Stimulated activated CD4-positive, alpha-beta T cell treated with anti-CD3 and anti-CD28 coated beads, Interleukin-12 subunit alpha, Interleukin-12 subunit beta, amount 100 ng/mL, for 24 hours (primary cell): ENCODE data around the gene ERC2.

Source experiments
- DNase-seq, 2 experiments: peaks; one replicate each; pipeline ENCODE4 v3.0.0-alpha.2; 2020; ENCODE audit warnings: low read depth in 2 of 2

Gene ERC2

DNA sequence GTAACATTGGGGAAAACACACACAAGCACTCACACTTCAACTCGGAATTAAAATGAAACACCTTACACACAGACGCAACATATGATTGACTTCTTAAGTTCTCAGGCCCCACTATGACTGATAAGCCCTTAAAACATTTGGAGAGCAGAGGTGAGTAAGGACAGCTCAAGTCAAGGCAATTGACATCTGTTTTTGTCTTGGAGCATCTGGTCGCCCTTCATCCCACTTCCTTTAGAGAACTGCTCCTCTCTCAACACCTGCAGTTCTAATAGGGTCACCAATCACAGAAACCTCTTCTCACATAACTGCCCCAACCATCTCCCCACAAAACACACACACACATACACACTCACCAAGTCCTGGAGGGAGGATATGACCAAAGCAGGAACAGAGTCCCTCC lies 43.4 kb downstream of the ERC2 start:
- DNase-seq: no peak

DNA sequence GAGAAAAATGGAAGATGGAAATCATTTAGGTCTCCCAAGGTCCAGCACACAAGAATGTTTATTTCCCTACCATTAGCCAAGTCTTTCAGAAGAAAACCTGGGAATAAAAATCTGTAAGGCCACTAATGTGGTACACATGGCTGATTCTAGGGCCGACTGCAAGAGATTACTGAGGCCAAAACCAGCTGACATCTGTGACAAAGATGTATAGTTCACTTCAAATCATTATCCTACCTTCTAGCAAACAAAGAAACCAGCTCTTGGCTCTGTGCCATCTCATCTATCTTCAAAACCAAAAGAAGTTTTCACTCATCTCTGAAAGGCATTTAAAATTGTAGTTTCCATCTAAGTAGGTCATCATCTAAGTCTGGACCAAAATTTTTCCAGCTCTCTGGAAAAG lies 43.9 kb downstream of the ERC2 start:
- no peak for DNase-seq

DNA sequence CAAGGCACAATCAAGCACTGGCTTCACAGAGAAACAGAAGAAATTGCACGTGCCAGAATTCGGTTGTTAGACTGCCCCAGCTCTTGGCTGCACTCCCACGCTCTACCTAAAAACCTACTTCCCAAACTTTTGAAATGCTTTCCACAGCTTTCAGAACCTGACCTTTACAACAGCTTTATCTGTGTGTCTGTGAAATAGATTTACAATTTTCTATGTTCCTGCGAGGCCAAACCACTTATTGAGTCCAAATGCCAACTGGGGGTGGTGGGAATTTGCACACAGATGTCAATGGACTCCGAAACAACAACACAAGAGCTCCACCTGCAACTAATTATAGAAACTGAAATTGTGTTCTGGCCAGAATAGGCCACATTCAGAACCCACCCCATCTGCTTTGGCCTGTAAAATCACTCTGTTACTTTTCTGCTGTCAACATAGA lies 44.6 kb downstream of the ERC2 start:
- no peak for DNase-seq

DNA sequence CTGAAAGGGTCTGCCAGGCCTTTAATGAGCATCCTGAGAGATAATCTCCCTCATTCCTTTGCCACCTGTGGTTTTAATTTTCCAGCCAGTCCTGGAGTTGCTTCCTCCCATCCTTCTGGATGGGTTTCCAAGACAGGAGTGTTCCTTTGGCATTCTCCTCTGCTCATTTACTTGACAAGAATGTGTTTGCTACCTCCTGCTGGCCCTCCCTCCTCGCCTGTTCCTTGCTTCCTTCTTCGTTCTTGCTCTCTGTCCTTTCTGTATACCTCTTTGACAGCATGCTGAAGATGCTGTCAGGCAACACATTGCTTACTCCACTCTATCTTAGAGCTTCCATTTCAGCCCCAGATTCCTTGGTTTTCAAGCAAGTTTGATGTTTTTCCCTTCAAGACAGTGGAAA lies 46.0 kb downstream of the ERC2 start:
- DNase-seq: no peak

DNA sequence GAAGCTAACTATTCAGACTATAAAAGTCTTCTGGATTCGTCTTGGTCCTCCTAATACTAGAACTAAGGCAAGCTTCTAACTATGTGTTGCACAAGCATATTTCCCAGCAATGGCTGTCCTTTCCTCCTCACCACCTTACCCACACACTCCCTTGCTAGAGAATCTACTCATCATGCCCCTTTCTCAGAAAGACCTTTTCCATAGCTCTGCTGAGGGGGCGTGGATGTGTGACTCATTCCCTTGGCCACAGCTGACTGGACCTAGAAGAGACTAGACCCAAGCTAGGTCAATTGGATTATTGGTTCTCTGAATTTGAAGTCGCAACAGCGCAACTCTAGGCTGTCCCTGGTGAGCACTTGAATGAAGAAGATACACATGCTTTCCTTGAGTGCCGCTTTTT lies 47.1 kb downstream of the ERC2 start:
- DNase-seq: peak in 1 of 2 experiments; percentile 1

DNA sequence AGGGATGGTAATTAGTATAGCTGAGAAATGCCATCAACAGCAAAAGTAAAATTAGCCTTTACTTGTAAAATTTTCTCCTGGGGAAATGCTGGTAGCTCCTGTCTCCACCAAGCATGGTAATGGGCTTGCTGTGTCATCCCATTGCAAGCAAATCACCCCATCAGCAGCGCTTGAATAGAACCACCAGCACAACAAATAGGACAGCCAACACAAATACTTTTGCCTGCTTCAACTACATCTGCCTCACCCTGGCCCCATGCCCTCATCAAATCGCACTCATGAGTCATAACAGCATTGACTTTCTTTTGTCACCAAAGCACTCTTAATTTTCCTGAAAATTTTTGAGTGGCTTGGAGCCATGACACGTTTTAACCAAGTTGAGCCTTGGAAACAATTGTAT lies 52.6 kb downstream of the ERC2 start:
- no peak for DNase-seq

DNA sequence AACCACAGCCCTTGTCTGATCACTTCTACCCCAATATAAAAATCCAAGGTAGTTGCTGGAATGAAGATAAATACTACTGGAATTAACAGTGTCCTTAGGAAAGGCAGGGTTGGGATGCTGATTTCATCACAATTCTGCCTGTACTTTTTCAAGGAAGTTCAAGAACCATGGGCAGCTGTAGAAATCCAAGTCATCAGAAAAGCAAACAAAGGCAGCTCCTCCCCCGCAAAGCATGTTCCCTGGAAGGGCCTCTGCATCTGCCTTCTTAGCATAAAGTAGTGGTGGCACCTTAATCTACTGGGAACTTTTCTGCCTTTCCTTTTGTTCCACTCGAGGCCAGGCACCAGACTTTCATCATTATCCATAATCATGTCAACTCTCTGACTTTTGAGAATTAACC lies 54.4 kb downstream of the ERC2 start:
- no peak for DNase-seq

DNA sequence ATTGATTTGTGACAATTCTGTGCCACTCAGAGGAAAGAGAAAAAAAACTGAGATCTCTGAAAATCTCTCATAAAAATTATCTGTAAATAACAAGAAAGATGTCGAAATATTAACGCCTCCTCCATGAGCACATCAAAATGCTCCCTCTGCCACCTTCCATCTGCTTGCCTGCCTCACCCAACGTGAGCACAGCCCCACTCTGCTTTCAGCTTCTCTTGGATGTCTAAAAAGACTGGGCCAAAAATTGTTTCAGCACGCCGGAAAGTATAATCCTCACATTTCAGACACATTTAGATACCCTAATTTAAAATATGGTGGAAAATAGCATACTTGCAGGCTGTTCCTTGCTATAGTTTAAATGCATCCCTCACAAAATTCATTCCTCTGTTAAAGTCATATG lies 57.1 kb downstream of the ERC2 start:
- no peak for DNase-seq

DNA sequence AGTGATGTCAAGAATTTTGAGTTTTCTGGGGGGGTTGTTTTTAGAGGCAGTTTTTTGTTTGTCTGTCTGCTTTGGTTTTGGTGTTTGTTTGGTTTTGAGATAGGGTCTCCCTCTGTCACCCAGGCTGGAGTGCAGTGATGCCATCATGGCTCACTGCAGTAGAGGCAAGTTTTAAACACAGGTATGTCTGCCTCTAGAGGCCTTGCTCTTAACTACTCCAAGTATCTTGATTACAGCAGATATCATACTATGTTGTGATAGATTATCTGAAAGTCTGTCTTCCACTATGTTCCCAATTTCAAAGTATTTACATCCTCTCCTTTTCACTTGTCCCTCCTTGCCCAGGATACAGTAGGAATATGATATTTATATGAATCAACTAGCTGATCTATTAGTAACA lies 57.7 kb downstream of the ERC2 start:
- no peak for DNase-seq

DNA sequence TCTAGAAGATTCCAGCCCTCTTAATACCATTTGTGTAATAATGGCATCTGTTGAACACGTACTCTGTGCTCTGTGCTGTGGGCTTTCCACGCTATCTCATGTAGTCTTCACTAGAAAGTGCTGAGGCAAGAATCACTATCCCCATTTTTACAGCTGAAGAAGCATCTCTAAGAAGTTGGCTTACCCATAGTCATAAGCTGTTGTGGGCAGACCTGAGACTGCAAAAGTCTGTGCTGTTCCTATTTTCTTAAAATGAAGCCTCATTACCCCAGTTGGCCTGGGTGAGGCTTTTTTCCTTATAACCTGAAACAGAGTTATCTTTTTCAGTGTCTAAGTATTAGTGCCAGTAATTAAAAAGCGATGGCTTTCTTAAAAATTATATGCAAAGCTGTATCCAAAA lies 58.5 kb downstream of the ERC2 start:
- DNase-seq: no peak

DNA sequence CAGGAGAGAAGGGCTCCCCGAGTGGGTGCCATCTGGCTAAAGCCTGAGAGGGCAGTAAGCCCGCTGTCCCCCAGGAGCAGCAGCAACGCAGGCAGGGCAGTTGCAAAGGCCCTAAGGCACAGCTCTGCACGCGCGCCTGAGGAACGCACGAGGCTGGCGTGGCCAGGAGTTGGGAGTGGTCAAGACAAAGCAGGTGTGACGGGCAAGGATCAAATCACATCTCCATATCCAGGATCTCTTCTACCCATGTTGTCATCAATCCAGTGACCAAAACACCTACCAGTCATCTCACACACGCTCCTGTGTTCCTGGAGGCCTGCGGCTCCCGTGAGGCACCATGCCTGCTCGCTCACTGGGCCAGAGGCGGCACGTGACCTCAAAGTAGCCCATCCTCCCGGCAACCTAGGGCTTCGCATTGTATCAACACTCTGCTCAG lies 59.5 kb downstream of the ERC2 start:
- DNase-seq: no peak

DNA sequence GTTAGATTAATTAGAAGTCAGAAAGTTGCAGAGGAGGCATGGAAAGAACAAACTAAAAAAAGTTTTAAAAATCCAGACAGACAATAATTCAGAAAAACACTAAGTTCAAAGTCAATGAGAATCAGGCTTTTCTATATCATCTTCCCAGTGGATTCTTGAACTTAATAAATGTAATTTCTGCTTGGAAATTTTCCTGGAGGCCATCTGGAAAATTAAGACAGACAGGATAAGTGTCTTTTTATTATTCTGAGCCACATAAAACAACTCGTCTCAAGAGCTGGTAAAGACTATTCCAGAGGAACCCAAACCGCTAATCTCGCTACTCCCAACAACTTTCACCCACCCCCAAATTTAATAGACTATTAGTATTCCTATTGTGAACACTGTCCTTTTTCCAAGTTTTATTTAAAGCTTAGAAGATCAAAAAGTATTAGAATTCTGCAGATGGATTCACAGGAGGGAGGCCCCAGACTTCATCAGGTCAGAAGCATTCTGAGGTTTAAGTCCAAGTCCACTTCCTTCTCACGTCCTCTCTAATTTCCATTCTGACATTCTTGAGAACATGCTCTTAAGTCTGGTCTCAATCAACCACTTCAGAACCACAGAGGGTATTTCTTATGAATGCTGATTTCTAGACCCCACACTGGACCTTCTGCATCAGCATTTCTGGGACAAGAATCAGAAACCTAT lies 61.3 kb downstream of the ERC2 start:
- no peak for DNase-seq

DNA sequence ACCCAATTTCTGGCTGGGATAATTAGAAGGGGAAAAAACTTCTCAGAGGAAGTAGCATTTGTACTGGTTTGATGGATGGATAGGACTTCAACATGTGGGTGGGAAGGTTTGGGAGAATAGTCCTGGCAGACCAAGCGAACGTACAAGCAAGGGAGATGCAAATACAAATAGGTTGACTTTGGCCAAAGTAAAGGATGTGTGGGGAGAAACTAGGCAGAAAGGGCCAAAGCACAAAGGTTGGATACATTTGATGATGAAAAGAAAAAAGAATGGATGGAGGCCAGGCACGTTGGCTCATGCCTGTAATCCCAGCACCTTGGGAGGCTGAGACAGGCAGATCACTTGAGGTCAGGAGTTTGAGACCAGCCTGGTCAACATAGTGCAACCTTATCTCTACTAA lies 63.4 kb downstream of the ERC2 start:
- no peak for DNase-seq

DNA sequence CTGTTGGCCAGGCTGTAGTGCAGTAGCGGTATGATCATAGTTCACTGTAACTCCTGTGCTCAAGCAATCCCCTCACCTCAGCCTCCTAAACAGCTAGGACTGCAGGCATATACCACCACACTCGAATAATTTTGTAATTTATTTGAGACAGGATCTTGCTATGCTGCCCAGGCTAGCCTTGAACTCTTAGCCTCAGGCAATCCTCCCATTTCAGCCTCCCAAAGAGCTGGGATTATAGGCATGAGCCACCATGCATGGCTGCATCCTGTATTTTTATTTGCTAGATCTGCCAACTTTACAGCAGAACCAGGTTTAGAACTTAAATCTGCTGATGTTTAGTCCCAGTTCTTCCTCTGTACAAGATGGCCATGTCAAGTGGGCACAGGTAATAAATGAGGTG lies 69.6 kb downstream of the ERC2 start:
- DNase-seq: no peak

DNA sequence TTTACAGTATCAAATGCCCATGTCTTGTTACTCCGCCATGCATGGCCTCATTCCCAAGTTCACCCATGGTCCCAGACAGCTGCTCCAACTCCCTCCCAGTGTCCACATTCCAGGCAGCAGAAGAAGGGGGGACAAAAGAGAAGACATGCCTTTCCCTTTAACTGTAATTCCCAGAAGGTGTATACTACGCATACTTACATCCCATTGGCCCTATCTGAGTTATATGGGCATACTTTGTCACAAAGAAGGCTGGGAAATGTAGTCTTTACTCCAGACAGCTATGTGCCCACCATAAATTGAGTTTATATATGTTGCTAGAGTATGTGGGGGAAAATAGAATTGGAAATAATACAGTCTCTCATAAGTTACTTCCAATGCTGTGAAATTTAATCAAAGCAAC lies 70.5 kb downstream of the ERC2 start:
- no peak for DNase-seq

DNA sequence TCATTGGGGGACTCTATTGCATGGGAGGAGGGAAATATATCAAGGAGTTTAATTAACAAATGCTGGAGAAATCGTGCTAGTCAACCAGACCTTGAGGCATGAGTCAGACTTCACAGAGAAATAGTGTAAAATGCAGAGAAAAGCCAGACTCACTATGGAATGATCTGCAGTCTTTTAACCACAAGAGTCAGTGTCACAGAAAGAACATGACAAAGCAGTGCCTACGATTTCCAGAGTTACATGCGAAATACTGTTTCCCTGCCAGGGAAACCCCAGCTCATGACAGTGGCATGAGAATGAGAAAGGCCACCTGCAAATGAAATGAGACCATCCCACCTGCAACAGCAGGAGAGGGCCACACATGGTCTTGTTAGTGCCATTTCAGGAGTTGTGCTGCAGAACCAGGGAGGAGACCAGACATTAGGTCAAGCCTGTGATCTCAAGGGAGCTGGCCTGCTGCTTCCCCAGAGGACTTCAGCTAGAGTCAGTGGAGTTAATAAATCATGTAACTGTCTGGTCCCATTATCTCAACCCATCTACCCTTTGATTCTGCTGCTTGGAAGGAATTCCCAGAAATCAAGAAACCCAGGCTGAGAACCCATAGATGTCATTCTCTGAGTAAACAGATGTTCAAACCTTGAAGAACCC lies 79.0 kb downstream of the ERC2 start:
- DNase-seq: peak in 1 of 2 experiments; percentile 2

DNA sequence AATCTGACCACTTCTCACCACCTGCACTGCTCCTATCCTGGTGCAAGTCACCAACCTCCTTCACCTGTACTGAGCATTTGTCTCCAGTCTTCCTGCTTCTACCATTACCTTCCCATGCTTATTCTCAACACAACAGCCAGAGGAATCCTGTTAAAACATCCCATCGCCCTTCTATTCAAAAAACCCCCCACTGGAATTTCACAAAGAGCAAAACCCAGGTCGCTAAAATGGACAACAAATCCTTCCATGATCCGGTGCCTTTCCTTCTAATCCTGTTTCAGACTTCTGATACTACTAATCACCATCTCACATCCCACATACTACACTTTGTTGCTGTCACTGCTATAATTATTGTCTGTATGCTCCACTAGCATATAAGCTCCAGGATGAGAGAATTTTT lies 85.2 kb downstream of the ERC2 start:
- no peak for DNase-seq

DNA sequence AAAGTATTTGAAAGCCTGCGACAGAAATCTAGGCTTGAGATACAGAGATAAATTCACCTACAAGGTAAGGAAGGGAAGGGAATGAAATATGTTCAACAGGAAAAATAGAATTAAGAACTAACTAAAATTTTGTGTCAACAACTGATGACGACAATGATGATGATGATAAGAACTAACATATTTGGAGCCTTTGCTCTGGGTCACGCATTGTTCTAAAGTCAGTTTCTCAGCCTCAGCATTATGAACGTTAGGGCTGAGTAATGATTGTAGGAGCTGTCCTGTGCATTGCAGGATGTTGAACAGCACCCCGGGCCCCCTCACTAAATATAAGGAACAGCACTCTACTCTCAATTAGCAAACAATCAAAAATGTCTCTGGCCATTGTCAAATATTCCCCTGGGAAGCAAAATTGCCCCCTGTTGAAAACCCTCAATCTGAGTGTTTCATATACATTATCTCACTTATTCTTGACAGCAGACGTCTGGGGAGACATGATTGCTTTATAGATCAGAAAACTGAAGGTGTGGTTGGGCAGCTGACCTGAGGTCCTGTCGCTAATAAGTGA lies 88.5 kb downstream of the ERC2 start:
- DNase-seq: no peak

DNA sequence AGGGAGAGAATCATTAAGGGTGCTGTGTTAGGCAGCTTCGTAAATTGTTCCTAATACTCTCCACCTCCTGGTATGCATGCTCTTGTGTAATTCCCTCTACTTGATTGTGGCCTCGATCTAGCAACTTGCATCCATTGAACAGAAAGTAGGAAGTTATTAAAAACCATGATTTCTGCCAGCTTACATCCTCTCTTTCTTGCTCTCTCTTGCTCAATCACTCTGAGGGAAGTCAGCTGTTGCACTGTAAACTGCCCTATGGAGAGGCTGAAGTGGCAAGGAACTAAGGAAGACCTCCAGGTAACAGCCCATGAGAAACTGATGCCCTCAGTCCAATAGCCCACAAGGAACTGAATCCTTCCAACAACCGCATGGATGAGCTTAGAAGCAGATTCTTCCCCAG lies 92.6 kb downstream of the ERC2 start:
- no peak for DNase-seq

DNA sequence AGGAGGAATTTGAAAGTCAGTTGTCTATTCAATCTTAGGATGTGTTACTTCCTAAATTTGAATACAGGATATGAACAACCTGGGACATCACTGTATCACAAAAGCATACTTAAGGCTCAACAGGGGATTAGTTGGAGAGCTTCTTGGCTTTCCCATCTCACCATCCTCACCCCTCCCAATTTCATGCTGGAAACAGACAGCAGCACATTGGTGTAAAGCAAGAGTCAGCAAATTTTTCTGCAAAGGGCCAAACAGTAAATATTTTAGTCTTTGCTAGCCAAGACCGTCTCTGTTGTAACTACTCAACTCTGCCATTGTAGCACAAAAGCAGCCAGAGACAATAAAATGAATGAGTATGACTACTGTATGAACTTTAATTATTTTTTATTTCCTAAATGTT lies 94.9 kb downstream of the ERC2 start:
- DNase-seq: no peak

DNA sequence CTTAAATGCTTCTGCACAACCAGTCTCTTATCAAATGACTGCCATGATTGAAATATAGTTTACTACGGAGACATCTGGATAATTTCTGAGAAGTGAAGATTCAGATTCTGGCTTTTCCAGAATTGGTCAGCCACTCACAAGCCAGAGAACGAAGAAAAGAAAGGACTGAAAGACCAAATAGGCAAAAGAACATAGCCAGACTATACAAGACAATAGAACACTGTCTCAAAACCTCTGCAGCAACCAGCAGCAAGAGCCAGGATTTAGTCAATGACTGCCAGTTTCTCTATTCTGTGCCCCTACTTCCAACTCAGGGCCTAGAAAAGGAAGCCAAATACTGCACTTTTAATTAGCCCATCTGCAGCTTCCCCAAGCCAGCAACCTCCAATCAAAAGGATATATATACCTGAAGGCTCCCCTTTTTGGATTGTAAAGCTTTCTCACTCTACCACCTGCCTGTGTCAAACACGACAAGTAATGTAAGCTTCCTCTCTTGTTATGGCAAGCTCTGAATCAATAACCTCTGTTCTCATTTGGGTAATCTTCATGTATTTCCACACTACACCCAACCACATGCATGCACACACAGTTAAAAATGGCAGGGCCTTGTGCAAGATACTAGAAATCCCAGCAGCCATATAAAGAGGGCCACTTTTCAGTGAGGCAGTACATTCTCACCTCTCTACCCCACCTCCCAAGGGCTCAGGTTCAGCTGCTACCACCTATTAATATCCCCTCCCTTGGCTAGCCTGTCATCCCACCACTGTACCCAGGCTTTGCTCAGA lies 97.1 kb downstream of the ERC2 start:
- no peak for DNase-seq

DNA sequence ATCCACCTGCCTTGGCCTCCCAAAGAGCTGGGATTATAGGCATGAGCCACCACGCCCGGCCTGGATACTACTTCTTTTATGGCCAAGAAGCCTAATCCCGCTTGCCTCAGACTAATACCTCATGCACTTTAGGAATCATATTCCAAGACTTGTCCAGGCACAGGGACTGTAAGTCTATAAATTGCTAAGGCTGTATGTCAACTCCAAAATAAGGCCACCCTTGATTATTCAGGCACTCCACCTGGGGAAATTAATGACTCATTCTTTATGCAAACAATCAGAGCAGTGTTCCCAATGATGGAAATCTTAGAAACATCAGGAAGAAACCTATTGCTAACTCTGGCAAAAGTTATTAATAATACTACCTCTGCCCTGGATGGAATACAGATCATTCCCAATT lies 98.4 kb downstream of the ERC2 start:
- no peak for DNase-seq

DNA sequence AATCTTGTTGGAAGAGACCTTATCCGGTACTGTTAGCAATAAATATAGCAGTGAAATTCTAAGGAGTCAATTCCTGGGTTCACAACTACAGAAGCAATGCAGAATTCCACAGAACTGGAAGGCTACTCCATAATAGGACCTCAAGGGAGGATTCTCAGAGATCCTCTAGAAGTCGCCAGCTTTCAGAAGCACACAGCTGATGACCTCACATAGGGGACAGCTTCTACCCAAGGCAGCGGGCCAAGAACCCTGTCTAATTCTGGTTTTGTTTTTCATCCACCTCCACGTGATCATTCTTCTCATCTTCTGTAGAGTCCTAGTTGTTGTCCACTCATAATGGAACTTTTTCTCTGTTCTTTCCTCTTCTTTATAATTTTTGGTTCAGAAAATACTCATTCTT lies 99.4 kb downstream of the ERC2 start:
- no peak for DNase-seq
